ENCODE results near the gene RPL18. TPM values are rescaled to one million over a fixed set of nuclear protein-coding genes. Genes with fewer than 3 reads are reported as not detected.

Gene RPL18
- total RNA-seq, 1 donor from 2014 or later: 876 TPM

DNA sequence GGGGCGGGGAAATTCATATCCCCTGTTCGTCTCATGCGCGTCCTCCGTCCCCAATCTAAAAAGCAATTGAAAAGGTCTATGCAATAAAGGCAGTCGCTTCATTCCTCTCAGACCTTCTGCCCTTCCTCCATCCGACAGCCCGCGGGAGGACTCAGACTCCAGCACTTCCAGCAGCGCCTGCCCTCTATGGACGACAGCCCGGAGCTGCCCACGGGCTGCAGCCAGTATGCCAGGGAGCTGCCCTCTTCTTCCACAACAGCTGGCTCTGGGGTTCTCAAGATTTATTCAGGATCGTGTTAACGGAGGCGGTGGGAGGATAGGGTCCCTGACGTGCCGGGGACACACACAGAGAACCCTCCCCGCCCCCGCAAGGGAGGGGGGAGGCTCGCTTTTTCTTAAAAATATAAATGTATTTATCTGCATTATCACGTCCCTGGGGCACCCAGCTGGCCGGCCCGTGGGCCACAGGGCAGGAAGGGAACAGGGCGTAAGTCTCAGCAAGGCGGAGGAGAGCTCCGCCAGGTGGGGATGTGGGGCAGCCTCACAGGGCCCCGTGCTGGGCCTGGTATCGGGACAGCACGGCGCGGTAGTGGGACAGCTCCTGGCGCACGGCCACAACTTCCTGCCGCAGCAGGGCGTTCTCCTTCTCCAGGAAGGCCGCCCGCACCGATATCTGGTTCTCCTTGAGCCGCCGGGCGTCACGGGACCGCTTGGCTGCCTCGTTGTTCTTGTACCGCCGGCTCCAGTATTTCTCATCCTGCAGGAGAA, 11.5 kb upstream of the RPL18 start:
- no peak for DNase-seq (ENCODE audit: low spot score)

GRCh38 chr19:48629599-48630295, 10.8 kb upstream of the RPL18 start:
- no peak for DNase-seq (ENCODE audit: low spot score)

GRCh38 chr19:48629297-48629598, 10.3 kb upstream of the RPL18 start:
- no peak for DNase-seq (ENCODE audit: low spot score)

DNA sequence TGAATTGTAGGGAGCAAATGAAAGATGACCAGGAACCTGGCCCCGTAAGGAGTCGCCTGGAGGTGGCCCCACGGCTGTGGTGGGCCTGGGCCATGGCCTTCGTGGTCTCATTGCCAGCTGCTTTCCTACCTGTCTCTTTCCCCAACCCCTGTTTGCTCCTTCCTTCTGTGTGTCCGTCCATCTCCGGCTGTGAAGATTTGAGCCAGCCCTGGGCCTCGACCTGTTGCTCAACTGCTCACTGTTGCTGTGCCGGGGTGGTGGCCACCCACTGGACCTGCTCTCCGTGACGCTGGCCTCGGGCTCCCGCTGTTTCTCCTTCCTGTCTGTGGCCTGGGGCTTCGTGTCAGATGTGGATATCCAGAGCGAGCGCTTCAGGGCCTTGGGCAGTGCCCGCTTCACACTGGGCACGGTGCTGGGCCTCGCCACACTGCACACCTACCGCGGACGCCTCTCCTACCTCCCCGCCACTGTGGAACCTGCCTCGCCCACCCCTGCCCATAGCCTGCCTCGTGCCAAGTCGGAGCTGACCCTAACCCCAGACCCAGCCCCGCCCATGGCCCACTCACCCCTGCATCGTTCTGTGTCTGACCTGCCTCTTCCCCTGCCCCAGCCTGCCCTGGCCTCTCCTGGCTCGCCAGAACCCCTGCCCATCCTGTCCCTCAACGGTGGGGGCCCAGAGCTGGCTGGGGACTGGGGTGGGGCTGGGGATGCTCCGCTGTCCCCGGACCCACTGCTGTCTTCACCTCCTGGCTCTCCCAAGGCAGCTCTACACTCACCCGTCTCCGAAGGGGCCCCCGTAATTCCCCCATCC, 9.7 kb upstream of the RPL18 start:
- DNase-seq (ENCODE audit: low spot score): no peak

- no peak for DNase-seq (ENCODE audit: low spot score)
Measured at GRCh38 chr19:48627865-48628314, 8.9 kb upstream of the RPL18 start.

DNA sequence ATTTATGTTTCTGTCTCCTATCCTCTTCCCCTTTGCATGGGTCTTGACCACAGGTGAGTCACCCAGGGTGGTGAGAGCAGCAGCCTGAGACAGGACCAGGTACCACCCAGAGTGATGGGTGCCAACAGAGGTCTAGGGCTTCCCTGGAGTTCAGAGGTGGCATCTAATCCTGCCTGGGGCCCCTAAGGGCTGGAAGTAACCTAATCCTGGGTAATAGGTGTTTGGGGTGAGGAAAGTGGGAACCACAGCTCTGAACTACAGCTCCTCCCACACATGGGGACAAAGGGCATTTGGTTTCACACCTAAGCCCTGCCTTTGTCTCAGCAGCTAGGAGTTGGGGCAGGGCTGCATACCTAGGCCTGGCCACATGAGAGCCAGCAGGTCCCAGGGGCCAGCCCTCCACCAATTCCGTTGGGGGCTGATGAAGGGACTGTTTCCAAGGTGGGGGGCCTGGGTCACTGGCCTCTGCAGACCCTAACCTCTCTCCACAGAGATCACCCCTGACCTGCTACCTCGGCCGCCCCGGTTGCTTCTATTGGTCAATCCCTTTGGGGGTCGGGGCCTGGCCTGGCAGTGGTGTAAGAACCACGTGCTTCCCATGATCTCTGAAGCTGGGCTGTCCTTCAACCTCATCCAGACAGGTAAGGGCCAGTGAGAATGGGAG, 8.4 kb upstream of the RPL18 start:
- no peak for DNase-seq (ENCODE audit: low spot score)

DNA sequence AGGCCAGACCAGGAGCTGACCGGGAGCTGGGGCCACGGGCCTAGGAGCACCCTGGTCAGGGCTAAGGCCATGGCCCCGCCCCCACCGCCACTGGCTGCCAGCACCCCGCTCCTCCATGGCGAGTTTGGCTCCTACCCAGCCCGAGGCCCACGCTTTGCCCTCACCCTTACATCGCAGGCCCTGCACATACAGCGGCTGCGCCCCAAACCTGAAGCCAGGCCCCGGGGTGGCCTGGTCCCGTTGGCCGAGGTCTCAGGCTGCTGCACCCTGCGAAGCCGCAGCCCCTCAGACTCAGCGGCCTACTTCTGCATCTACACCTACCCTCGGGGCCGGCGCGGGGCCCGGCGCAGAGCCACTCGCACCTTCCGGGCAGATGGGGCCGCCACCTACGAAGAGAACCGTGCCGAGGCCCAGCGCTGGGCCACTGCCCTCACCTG, 6.9 kb upstream of the RPL18 start:
- DNase-seq (ENCODE audit: low spot score): no peak

DNA sequence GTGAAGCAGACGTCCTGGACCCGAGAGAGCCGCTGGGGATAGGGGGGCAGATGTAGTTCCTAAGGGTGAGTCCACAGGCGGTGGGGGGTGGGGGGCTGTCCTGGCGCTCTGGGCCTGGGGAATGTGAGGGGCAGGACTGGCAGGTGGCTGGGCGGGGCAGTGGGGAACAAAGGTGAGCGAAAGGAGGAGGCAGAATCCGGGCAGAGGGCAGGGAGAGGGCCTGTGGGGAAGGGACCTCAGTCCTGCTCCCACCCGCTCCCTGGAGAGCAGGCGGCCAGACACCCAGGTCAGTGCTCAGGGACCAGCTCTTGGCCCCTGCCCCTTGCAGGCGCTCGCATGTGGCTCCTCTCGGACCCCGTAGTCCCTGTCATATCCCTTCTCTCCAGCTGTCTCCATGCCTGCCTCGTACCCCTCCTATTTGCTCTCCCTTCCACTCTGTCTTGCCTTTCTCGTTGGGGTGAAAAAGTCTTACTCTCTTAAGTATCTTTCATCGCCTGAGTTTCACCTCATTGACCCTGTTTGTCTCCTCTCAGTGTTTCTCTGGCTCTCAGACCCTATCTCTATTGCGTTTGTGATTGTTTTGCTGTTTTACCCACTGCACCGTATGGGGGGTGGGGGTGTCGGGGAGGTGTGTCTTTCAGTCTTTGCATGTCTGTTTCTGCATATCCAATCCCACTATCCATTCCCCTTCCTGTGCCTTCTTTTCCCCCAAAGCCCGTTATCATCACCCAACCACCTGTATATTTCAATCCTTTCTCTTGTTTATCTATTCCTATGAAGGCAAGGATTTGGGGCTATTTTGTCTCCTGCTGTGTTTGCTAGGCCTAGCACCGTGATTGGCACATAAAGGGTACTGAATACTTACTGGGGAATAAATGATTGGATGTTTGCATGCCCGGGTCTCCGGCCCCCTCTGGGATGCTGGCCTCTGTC, 6.1 kb upstream of the RPL18 start:
- no peak for DNase-seq (ENCODE audit: low spot score)

GRCh38 chr19:48624067-48624594, 5.2 kb upstream of the RPL18 start:
- peak; percentile 99 for DNase-seq (ENCODE audit: low spot score)

DNA sequence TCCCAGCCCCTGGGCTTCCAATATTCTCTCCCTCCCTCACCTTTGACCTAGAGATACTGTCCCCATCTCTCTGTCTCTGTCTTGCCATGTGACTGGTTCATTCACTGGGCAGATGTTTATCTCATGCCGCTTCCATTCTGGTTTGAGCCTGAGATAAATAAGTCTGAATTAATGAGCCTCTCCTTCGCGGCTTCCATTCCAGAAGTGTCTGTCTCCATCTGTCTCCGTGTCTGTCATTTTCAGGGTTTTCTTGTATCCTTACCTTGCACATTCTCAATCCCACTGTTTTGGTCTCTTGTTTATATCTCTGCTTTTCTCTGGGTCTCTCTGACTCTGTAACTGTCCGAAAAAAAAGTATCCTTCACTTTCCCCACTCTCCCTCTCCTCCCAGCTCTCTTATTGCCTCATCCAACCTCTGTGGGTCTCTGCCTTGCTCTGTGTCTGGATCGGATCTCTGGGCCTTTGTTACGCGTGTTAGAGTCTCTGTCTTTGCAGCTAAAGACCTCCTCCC, 4.6 kb upstream of the RPL18 start:
- no peak for DNase-seq (ENCODE audit: low spot score)

GRCh38 chr19:48619692-48620585, 961 bp upstream of the RPL18 start:
- DNase-seq (ENCODE audit: low spot score): no peak

DNA sequence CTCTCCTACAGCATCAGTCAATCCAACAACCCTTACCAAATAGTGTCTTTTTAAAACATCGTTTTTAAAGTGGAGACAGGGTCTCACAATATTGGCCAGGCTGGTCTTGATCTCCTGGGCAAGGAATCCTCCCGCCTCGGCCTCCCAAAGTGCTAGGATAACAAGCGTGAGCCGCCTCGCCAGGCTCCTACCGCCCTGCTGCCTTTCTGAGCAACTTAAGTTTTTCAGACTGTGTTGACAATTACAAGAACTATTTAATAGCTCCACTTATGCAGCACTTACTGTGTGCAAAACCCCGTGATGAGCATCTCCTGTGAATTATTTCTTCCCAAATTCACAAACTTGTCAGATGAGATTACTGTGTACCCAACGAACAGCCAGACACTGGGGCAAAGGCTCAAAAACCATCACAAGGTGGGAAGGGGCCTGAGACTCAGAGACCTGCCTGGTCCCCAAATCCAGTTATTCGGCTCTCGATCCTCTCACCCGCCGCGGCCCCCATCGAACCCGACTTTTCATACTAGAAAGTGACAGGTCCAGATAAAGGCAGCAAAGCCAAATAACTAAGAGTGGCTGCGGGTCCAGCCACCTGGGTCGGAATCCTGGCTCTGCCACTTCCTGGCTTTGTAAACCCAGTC, 581 bp downstream of the RPL18 start:
- DNase-seq (ENCODE audit: low spot score): no peak

DNA sequence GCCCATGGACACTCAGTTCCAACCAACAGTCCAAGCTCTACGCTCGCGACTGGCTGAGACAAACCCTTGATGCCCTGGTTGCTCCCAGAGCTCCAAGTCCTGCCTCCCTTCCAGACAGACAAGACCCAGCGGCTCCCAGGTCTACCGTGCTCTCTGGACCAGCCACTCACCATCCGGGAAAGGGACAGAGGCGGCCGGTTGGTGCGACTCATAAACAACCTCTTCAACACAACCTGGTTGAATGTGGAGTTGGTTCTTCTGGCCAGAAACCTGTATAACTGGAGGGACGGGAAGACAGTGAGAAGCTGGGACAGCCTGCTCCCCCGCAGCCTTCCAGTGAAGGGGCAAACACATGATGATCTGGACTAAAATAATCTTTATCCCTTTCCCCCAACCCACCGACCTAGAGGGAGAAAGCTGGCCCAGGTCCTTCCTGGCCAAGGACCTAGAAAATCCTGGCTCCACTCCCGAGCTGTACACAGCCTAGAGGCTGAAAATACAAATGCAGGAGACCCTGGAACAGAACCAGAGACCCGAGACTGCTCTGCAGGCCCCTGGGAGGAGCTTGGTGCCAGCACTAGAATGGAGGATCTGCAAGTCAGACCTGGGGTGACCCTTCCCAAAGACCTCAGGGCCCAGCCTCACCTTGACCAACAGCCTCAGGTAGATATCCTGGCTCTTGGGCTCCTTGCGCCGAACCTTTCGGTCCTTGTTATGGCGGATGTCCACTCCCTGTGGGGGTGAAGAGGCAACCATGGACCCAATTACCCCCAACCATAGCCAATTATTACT, 1.6 kb downstream of the RPL18 start:
- DNase-seq (ENCODE audit: low spot score): no peak

GRCh38 chr19:48616491-48617056, 2.4 kb downstream of the RPL18 start:
- DNase-seq (ENCODE audit: low spot score): no peak

DNA sequence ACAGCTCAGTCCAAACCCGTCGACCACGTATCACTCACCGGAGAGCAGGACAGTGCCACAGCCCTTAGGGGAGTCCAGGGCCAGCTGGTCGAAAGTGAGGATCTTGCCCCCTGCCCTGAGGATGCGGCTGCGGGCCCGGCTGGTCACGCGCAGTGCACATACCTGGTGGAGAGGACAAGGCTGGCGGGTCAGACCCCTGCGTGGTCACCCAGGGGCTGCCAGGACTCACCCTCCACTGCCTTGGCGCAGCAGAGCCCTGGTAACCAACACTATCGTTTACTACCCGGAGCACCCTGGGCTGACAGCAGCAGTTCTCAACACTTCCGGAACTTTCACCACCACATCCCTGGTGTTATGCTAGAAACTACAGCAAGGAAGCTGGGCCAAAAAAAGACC, 2.9 kb downstream of the RPL18 start:
- DNase-seq (ENCODE audit: low spot score): no peak

DNA sequence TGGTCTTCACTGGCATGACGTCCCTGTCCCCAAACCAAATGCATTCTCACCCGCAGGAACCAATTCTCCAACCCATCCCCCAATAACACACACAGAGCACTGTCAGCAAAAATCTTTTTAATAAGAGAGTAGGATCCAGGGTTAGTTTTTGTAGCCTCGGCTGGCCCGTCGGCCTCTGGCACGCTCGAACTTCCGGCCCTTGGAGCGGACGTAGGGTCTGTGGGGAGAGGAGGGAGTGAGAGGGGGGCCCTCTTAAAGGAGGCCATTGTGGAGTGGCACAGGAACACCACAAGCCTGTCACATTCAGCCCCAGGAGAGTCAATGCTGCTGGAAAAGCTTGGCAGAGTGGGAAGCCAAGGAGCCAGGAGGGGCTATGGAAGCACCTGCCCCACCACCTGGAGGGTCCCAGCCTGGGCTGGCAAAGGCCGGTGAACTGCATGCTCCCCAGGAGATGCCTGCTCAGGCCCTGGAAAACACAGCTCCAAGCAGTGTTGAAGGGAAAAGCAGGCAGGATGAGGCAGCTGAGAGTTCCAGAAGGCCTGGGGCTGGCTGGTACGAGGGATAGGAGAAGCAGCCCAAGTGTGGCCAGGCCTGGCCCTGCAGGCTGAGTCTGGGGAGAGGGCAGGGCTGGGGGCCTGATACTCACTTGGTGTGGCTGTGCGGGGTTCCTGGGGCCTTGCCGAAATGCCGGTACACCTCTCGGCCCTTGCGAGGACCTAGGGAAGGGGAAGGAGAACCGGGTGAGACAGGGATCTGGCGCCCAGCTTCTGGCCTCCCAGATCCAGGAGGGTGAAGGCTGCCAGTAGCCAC, 3.5 kb downstream of the RPL18 start:
- no peak for DNase-seq (ENCODE audit: low spot score)
